ENCODE measurements around the gene LRRK1. TPM values are rescaled to one million over a fixed set of nuclear protein-coding genes. Genes with fewer than 3 reads are reported as not detected.

The LRRK1 gene
- total and polyA plus RNA-seq, 2 of the 13 experiments (the other 11 are each of a cell fraction or from before 2014, with no cell fraction given), result 0.13 to 1.2 TPM

GRCh38 chr15:101070502-101071273, 151.5 kb downstream of the LRRK1 start (continued):
- TF ChIP-seq ATF6 (CRISPR knock-in tag; conservative IDR thresholded peaks at IDR 0.05), result no peak
- peak; percentile 73 for TF ChIP-seq ATF1 (CRISPR knock-in tag; IDR thresholded peaks at IDR 0.05)
- peak; percentile 91; the same call in 1 of the 2 replicates for TF ChIP-seq ZKSCAN8 (CRISPR knock-in tag; IDR thresholded peaks at IDR 0.05; ENCODE audit: borderline replicate concordance)
- peak; percentile 91 for TF ChIP-seq PHF21A (CRISPR knock-in tag; IDR thresholded peaks at IDR 0.05)
- no peak; the same call in 1 of the 2 replicates for TF ChIP-seq ZNF878 (CRISPR knock-in tag; IDR thresholded peaks at IDR 0.05)
- TF ChIP-seq ZNF670 (CRISPR knock-in tag; IDR thresholded peaks at IDR 0.05; ENCODE audit: borderline replicate concordance), result no peak
- TF ChIP-seq ZNF362 (CRISPR knock-in tag; IDR thresholded peaks at IDR 0.05; ENCODE audit: borderline replicate concordance), result peak; percentile 98
- TF ChIP-seq ZNF687 (CRISPR knock-in tag; IDR thresholded peaks at IDR 0.05), result peak; percentile 61
- peak; percentile 72 for TF ChIP-seq HIC2 (CRISPR knock-in tag; IDR thresholded peaks at IDR 0.05; ENCODE audit: low read depth)
- TF ChIP-seq ONECUT2 (CRISPR knock-in tag; IDR thresholded peaks at IDR 0.05), result peak; percentile 53
- TF ChIP-seq SIN3A (IDR thresholded peaks at IDR 0.05; ENCODE audit: borderline replicate concordance, low read depth, low read length), result 0 out of 2 replicates have a peak, but pooled peaks have one; percentile 55
- TF ChIP-seq SALL1 (CRISPR knock-in tag; IDR thresholded peaks at IDR 0.05), result peak; percentile 73
- TF ChIP-seq RAD51 (IDR thresholded peaks at IDR 0.05; ENCODE audit: borderline replicate concordance), result no peak
- TF ChIP-seq MLLT10 (CRISPR knock-in tag; IDR thresholded peaks at IDR 0.05), result no peak
- no peak for TF ChIP-seq NFYC (CRISPR knock-in tag; IDR thresholded peaks at IDR 0.05)
- TF ChIP-seq CAMTA2 (CRISPR knock-in tag; IDR thresholded peaks at IDR 0.05; ENCODE audit: borderline replicate concordance), result no peak
- TF ChIP-seq ZNF30 (CRISPR knock-in tag; IDR thresholded peaks at IDR 0.05), result no peak
- no peak for TF ChIP-seq ZNF451 (CRISPR knock-in tag; IDR thresholded peaks at IDR 0.05)
- no peak for TF ChIP-seq MAF1 (CRISPR knock-in tag; IDR thresholded peaks at IDR 0.05; ENCODE audit: borderline replicate concordance)
